HG03103 (cell line): ENCODE results near the gene SLC1A7.
"Not testable (repeated sequence)": the region's sequence is repeated elsewhere in the genome, so short reads cannot be mapped to it uniquely, and the experiment has no call there.

ENCODE experiments used
- ATAC-seq: cut with Tn5 transposase; IDR thresholded peaks from one replicate; pipeline ENCODE4 v1.9.1; 2021; ENCODE audit warnings: low read depth; ENCODE audit not compliant: unreplicated experiment

Gene SLC1A7

DNA sequence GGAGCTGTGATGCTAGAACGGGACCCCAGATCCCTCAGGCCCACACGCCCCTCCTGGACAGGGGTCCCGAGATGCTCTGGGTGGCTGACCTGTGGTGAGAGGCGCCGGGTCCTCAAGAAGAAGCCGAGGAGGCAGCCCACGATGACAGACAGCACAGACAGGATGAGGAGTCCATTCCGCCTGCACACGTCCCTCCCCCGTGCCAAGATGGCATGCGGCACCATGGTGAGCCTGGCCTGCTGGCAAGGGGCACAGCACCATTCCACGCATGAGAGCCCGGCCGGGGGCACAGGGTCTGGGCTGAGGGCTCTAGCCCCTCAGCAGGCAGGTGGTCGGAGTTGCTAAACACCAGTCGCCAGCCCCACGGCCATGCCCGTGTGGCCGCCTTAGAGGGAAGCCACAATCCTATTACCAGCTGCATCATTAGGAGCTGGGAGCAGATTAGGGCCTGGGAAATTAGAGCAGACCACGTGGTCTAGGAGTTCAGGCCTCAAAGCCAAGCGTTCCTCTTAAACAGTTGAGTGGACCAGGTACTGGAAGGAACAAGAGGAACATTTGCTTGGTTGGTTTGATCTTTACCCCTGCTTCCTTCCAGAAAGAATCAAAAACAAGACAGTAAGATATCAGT, at the start of gene SLC1A7:
Gene SLC1A7 (minus strand): TSS at position 413 of the 628 bp plus-strand sequence. CDS start 189 bp downstream, at position 224.
- no peak for ATAC-seq

GRCh38 chr1:53190210-53190611, 47.8 kb upstream of the SLC1A7 start:
- ATAC-seq: no peak

- ATAC-seq: no peak
These were observed 46.6 kb upstream of the SLC1A7 start for GRCh38 chr1:53189061-53189460.

DNA sequence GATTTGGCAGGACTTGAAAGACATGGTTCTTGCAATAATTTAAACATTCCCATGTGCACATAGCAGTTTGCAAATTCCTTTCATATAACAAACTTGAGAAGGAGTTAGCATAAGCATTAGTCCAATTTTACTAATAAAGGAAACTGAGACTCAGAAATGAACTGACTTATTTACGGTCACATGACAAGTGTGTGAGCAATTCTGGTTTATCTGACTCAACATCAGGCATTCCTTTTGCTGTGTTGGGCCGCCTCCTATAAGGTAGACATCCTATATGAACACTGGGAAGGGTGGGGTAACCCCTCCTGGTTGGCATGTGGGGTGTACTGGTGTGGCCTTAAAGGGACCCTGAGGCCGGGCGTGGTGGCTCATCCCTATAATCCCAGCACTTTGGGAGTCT, 45.7 kb upstream of the SLC1A7 start:
- no peak for ATAC-seq

GRCh38 chr1:53187401-53187800, 45.0 kb upstream of the SLC1A7 start:
- ATAC-seq: no peak

DNA sequence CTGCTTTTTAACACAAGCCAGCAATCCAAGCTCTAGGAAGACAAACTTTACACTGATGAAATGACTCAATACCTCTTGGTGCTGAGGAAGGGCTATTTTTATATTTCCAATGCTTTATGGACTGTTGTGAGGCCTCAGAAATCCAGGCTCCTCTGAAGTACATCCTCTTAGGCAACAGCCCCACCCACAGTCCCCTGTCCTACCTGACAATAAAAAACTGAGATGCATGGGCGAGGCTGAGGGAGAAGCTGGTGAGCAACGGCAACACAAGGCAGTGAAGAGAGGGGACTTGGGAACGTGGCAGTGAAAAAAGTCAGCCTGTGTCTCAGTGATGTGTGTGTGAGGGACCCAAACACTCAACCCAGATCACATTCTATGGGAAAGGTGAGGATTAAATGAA, 44.1 kb upstream of the SLC1A7 start:
- no peak for ATAC-seq

- not testable (repeated sequence) for ATAC-seq
These were observed 43.5 kb upstream of the SLC1A7 start for GRCh38 chr1:53185955-53186297.

- no peak for ATAC-seq
These were observed 40.9 kb upstream of the SLC1A7 start for GRCh38 chr1:53183095-53183990.

- no peak for ATAC-seq
These were observed 40.3 kb upstream of the SLC1A7 start for GRCh38 chr1:53182716-53183094.

- ATAC-seq: no peak
These were observed 39.7 kb upstream of the SLC1A7 start for GRCh38 chr1:53182111-53182593.

DNA sequence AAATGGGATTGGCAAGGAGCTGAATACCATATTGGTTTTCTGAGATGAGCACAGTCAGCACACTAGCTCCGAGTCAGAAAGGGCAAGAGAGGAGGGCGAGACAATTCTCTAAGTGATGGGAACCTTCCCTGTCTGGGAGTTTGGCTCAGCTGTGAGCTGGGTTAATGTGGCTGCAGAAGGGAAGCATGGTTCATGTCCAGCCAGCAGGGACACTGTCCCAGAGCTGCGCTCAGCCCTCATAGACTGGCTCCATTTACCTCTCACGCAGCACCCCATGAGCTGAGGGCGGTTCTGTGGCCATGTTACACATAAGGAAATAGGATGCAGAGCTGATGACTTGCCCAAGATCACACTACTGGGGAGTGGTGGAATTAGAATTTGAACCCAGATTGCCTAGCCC, 38.5 kb upstream of the SLC1A7 start:
- ATAC-seq: no peak

GRCh38 chr1:53180226-53180625, 37.8 kb upstream of the SLC1A7 start:
- ATAC-seq: no peak

DNA sequence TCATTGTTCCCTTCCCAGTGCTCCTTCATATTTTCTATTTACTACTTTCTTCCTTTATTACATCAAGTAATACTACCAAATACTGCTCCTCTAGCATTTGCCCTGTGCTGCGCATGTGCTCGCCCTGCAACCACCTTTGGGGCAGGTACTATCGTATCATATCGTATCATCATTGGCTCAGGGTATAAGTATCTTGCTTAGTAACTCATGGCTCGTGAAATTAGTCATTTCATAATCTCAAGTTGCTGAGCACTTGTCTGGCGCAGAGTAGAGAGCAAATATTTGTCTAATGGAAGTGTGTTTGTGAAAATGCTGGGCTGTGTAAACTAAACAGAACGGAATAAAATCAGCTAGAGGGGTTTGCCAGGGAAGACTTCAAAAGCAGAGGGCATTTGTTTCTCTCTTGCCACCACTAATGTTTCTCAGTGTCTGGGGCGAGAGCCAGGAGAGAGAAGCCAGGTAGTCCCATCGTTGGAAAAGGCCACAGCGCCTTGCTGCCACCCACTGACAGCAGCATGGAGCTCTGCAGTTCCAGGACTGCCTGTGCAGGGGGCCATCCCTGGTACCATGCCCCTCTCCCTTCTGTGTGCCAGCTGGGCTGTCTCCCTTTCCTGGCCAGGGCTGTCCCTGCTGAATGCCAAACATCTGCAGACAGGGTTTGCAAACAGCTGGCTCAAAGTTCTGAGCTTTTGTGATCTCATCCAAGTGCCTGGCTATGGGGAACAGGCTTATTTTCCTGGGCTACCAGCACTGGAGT, 34.2 kb upstream of the SLC1A7 start:
- no peak for ATAC-seq

- ATAC-seq: no peak
These were observed 32.8 kb upstream of the SLC1A7 start for GRCh38 chr1:53174971-53175913.

- ATAC-seq: no peak
These were observed 30.1 kb upstream of the SLC1A7 start for GRCh38 chr1:53172426-53173128.

- no peak for ATAC-seq
These were observed 24.5 kb upstream of the SLC1A7 start for GRCh38 chr1:53166912-53167311.

- ATAC-seq: no peak
These were observed 23.9 kb upstream of the SLC1A7 start for GRCh38 chr1:53166366-53166765.

- ATAC-seq: no peak
These were observed 23.0 kb upstream of the SLC1A7 start for GRCh38 chr1:53165408-53165961.

GRCh38 chr1:53163291-53163768, 20.9 kb upstream of the SLC1A7 start:
- ATAC-seq: no peak
